Aorta (tissue), 5 donors: ENCODE data around the gene CHST9. TPM values are rescaled to one million over a fixed set of nuclear protein-coding genes. Genes with fewer than 3 reads are reported as not detected.

ENCODE experiments used
- ATAC-seq: fragments of 200-7000 bp; cut with Tn5 transposase; one replicate; pipeline ENCODE4 v1.9.1; 2022; ENCODE audit warnings: moderate library complexity; ENCODE audit not compliant: low FRiP score
- DNase-seq, 2 donors: peaks; one replicate each; pipeline ENCODE4 v3.0.0-alpha.2; 2020
- H3K27ac ChIP-seq, 2 donors: one replicate each; pipeline ENCODE4 v1.5.1; 2013; ENCODE audit warnings: low read length in 2 of 2, mild to moderate bottlenecking in 2 of 2, moderate library complexity in 2 of 2, control low read depth in 1 of 2, inconsistent platforms in 1 of 2, low read depth in 1 of 2
- H3K27me3 ChIP-seq, 2 donors: one replicate each; pipeline ENCODE4 v1.6.1; 2013; ENCODE audit warnings: control low read depth in 1 of 2, low read length in 1 of 2, mild to moderate bottlenecking in 1 of 2, moderate library complexity in 1 of 2; ENCODE audit not compliant: insufficient read depth in 2 of 2, control insufficient read depth in 1 of 2
- H3K36me3 ChIP-seq, 2 donors: one replicate each; pipeline ENCODE4 v1.6.1; 2013; ENCODE audit warnings: control low read depth in 1 of 2, low read length in 1 of 2, mild to moderate bottlenecking in 1 of 2; ENCODE audit not compliant: insufficient read depth in 2 of 2, control insufficient read depth in 1 of 2
- H3K4me1 ChIP-seq, 2 donors: one replicate each; pipeline ENCODE4 v1.6.1; 2013; ENCODE audit warnings: low read length in 2 of 2, control low read depth in 1 of 2, mild to moderate bottlenecking in 1 of 2, moderate library complexity in 1 of 2; ENCODE audit not compliant: insufficient read depth in 2 of 2, control insufficient read depth in 1 of 2
- H3K4me3 ChIP-seq, 2 donors: one replicate each; pipeline ENCODE4 v1.5.1; 2013; ENCODE audit warnings: low read length in 2 of 2, control low read depth in 1 of 2, mild to moderate bottlenecking in 1 of 2
- H3K9me3 ChIP-seq: one replicate; pipeline ENCODE4 v1.6.1; 2013; ENCODE audit warnings: mild to moderate bottlenecking, low read length; ENCODE audit not compliant: control insufficient read depth
- WGBS, 2 donors: extraction: QIAGEN DNeasy Blood & Tissue Kit; methylation state at CpG; one replicate each; pipeline ENCODE4 v1.1.7; 2013; 5-methylcytosine and 5-hydroxymethylcytosine counted together
- intact Hi-C, 2 donors: fragments of 100-400 bp; cut with DNase I; formaldehyde crosslinking; loops; one replicate each; pipeline versions ENCODE4 v1.14.2 to v1.15.0; 2022
- polyA plus RNA-seq, 2 donors: library from polyadenylated mRNA; stranded (reverse); fragments of 200-250 nt; gene quantifications; one replicate each; pipeline ENCODE4 v1.2.3, GENCODE V29; 2013
- total RNA-seq, 2 donors: library from RNA; stranded (reverse); fragmentation: NEBNext Ultra II Directional; extraction: Animal tissue kit (Norgen Biotek cat#: 25700); gene quantifications; one replicate each; pipeline ENCODE4 v1.2.1, GENCODE V29; 2021
- donor health status: healthy with polysubstance abuse.
- donor health status: Bipolar disorder and iron deficiency.
- donor health status: DM: no; HTN: no; CAD: no.
- donor health status: DM: no; HTN: no; CAD: no.
- donor health status: DM: yes; HTN: yes; CAD: no.

CHST9 gene
- total and polyA plus RNA-seq, 4 donors = 0.06 TPM; not detected in 3

DNA sequence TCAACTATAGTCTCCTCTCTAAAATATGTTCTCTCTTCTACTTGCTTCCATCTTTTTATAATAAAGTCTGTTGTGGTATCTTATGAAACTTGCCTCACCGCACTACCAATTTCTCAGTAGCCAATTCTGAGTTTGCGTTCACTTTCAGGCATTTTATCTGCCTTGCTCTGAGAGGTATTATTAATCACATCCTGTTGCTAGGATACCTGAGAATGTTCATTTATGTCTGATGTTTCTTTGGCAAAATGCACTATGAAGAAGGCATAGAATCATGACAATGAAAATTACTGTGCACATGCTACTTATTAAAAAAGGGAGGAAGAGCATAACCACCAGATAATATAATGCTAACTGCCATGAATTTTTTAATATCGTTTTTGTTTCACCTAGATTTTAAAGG lies 130.2 kb downstream of the CHST9 start:
- H3K36me3 ChIP-seq = no peaks in the 10 kb centered on the region
- 52 to 62% methylated on average over 3 of the region's 3 CpGs for WGBS, 2 donors
- intact Hi-C loops = no loop called here
- no peak overlapping the region for H3K27ac ChIP-seq
- H3K4me1 ChIP-seq = no peaks in the 10 kb centered on the region
- DNase-seq = no peak
- no peak overlapping the region for H3K4me3 ChIP-seq
- peaks cover 2% of the 10 kb centered on the region for H3K9me3 ChIP-seq
- ATAC-seq = no peak
- H3K27me3 ChIP-seq = no peaks in the 10 kb centered on the region

DNA sequence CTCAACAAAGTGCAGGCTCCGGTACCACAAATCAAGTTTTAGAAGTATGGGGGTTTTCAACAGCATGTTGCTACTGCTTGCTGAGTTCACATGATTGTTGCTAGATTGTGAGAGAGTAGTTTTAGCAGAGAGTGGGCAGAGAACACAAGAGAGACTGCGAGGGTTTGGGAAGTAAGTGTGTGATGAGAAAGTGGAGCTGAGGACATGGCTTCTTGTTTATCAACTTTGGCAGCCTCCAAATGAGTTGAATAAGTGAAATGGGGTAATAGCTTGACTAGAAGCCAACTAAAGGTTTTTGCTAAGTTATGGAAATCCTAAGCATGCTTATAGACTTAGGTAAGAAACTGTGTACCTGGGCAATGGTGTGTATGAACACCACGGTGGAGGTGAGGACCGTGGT lies 135.1 kb downstream of the CHST9 start:
- Histone ChIP-seq H3K27ac (no peak overlapping the region), H3K27me3 (no peaks in the 10 kb centered on the region), H3K4me3 (no peak overlapping the region), H3K4me1 (no peaks in the 10 kb centered on the region), H3K9me3 (peaks cover 2% of the 10 kb centered on the region), H3K36me3 (no peaks in the 10 kb centered on the region)
- ATAC-seq (no peak), DNase-seq (no peak)
- intact Hi-C loops = no loop called here
- WGBS, 2 donors = 73 to 77% methylated on average over 4 of the region's 4 CpGs

DNA sequence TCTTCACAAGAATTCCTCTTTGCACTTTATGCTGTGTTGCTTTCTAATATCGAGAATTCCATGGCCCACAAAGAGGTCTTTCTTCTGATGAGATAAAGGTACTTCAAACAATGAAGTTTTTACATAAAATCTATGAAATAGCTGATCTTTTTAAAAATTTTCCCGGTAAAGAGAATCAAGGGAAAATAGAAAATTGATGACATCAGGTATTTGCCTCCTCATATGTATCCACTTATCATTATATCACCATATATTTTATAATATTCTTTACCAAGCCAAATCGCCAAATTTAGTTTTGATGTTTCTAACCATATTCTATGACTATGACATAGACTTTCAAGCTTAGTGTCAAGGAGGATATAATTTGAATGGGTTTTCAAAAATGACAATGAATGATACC lies 139.8 kb downstream of the CHST9 start:
- no peak for ATAC-seq
- no peak overlapping the region for H3K27ac ChIP-seq
- no peaks in the 10 kb centered on the region for H3K9me3 ChIP-seq
- 91 to 97% methylated on average over 3 of the region's 3 CpGs for WGBS, 2 donors
- no peaks in the 10 kb centered on the region for H3K4me1 ChIP-seq
- intact Hi-C loops = no loop called here
- no peaks in the 10 kb centered on the region for H3K36me3 ChIP-seq
- DNase-seq = no peak
- H3K4me3 ChIP-seq = no peak overlapping the region
- no peaks in the 10 kb centered on the region for H3K27me3 ChIP-seq

DNA sequence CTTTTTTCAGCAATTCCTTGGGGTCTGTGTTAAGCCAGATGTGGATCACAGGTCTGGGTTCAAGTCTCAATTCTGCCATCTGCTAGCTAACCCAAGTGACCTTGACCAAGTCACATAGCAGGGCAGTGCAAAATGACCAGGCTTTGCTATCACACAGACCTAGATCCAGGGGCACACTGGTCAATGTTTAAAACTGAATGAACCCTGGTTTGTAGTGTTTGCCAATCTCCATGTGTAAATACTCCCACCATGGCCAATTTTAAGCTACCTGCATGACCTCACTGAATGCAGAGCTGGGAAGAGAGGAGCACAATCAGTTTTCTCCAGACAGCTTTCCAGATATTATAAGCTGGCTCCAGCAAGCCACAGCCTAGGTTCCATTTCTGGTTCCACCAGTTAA lies 142.9 kb downstream of the CHST9 start:
- Histone ChIP-seq H3K4me3 (no peak overlapping the region), H3K4me1 (no peaks in the 10 kb centered on the region), H3K27me3 (no peaks in the 10 kb centered on the region), H3K27ac (no peak overlapping the region), H3K9me3 (no peaks in the 10 kb centered on the region), H3K36me3 (no peaks in the 10 kb centered on the region)
- intact Hi-C loops = no loop called here
- ATAC-seq (no peak), DNase-seq (no peak)

DNA sequence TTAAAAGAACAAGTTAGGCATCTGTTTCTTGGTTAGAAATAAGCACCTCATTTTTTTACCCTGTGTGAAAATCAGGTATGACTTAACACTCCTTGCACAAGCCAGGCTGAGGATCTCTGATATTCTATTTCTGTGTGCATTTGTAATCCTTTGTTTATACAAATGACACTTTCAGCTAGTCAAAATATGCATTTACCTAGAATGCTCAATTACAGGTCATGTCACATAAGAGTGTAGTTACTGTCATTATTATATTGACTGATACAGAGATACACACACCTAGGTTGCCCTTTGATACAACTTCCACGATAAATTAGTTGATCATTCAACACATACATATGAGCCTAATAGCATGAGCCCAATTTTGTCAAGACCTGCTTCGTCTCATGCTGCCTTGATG lies 144.3 kb downstream of the CHST9 start:
- H3K27me3 ChIP-seq = no peaks in the 10 kb centered on the region
- WGBS, 2 donors = 79 to 82% methylated on average over 2 of the region's 2 CpGs
- DNase-seq = no peak
- intact Hi-C loops = no loop called here
- no peaks in the 10 kb centered on the region for H3K36me3 ChIP-seq
- no peaks in the 10 kb centered on the region for H3K4me1 ChIP-seq
- H3K9me3 ChIP-seq = no peaks in the 10 kb centered on the region
- ATAC-seq = no peak
- no peak overlapping the region for H3K27ac ChIP-seq
- no peak overlapping the region for H3K4me3 ChIP-seq

DNA sequence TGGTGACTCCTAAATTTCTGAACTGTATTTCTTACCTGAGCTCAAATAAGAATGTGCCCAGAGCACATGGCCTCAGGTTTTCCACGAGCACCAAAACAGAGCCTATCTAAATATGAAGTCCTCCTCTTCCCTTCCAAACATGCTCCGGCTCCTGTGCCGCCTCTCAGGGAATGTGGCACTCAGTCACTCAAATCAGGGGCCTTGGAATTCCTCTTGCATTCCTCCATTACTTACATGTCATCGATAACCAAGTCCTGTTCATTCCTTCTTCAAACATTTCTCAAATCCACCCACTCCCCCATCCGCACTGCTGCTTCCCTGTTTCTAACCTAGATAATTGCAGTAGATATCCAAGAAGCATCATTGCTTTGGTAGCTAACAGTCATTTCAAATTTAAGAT lies 151.4 kb downstream of the CHST9 start:
- no peak overlapping the region for H3K27ac ChIP-seq
- ATAC-seq (no peak), DNase-seq (no peak)
- WGBS, 2 donors = 42 to 49% methylated on average over 5 of the region's 5 CpGs
- intact Hi-C loops = no loop called here
- no peaks in the 10 kb centered on the region for H3K27me3 ChIP-seq
- no peak overlapping the region for H3K4me3 ChIP-seq
- H3K4me1 ChIP-seq = no peaks in the 10 kb centered on the region
- H3K9me3 ChIP-seq = no peaks in the 10 kb centered on the region
- H3K36me3 ChIP-seq = no peaks in the 10 kb centered on the region

DNA sequence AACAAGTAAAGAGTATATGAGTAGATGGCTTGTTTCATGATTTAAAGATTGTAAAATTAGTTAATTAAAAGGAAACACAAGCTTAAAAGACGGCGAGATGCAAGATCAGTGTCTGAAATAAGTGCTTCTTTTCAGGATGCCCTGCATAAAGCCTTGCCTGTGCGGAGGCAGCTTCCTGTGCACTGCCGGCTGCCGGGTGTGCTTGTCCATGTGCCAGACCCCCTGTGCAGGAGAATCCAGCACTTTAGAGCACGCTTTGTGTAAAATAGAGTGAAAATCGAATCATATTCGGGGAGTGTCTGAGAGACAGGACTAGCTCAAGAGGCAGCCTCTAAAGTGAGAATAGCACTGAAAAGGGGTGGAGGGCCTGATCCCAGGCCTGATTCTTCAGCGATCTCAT lies 154.7 kb downstream of the CHST9 start:
- DNase-seq = no peak

DNA sequence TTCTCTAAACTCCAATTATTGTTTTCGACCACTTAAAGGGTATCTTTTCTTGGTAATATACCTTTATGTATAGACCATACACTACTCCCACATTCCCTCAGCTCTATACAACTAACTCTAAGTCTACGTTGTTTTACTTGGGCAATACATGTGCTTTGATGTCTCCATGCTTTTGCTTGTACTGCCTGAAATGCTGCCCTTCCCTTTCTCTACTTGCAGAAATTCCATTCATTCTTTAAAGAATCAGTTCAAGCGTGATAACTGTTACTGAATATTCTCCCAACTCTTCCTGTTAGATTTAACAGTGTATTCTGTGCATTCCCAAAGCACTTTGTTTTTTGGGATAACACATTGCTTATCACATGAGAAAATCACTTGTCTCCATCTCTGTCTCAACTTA lies 162.6 kb downstream of the CHST9 start:
- Histone ChIP-seq H3K27me3 (no peaks in the 10 kb centered on the region), H3K9me3 (no peaks in the 10 kb centered on the region), H3K4me1 (no peaks in the 10 kb centered on the region), H3K4me3 (no peak overlapping the region), H3K36me3 (no peaks in the 10 kb centered on the region), H3K27ac (no peak overlapping the region)
- DNase-seq = no peak
- no peak for ATAC-seq
- 35 to 37% methylated on average over 3 of the region's 3 CpGs for WGBS, 2 donors
- intact Hi-C loops = no loop called here

More for the DNA sequence above, 154.7 kb downstream of the CHST9 start:
- Histone ChIP-seq H3K4me3 (no peak overlapping the region), H3K36me3 (no peaks in the 10 kb centered on the region), H3K27ac (no peak overlapping the region), H3K27me3 (no peaks in the 10 kb centered on the region), H3K9me3 (no peaks in the 10 kb centered on the region), H3K4me1 (no peaks in the 10 kb centered on the region)
- no peak for ATAC-seq
- 64 to 74% methylated on average over 9 of the region's 9 CpGs for WGBS, 2 donors
- intact Hi-C loops = no loop called here

DNA sequence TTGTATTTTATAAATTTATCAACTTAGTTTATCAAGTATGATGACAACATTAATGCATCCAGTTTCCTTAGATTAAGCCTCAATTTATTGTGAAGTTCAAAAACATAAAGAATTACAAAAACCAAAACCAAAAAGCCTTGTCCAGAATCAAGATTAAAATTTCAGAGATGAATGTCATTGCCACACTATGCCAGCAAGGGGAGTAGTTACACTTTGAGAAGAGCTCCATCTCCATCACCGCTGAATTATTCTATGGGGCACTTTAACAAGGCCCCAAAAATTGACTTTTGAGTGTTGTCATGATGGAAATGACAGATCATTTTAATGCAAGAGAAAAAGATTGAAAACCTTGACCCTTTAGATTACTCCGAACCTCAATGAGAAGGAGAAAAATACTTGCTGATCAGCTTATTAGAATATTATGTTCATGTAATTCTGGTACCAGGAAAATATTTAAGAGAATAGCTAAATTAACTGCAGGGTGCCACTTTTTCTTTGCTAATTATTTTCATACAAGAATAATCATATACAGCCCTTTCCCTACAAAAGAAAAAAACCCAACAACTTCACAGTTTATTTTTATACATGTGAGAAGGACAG lies 167.1 kb downstream of the CHST9 start:
- Histone ChIP-seq H3K4me3 (no peak overlapping the region), H3K27ac (no peak overlapping the region), H3K36me3 (no peaks in the 10 kb centered on the region), H3K9me3 (no peaks in the 10 kb centered on the region), H3K27me3 (no peaks in the 10 kb centered on the region), H3K4me1 (no peaks in the 10 kb centered on the region)
- ATAC-seq (no peak), DNase-seq (no peak)
- intact Hi-C loops = no loop called here
- WGBS, 2 donors = 39 to 52% methylated on average over 2 of the region's 2 CpGs
